Gastrocnemius medialis (tissue), 4 donors: Measurements from ENCODE around the gene ZDHHC1. TPM values are rescaled to one million over a fixed set of nuclear protein-coding genes. Genes with fewer than 3 reads are reported as not detected.

ENCODE experiments used
- ATAC-seq, 2 donors: fragments of 150-250 bp; one replicate each; pipeline ENCODE4 v1.9.1; 2016
- DNase-seq, 2 donors: peaks; one replicate each; pipeline ENCODE4 v3.0.0-alpha.2; 2019
- H3K27ac ChIP-seq, 4 donors: fragments of 200-600 bp; sonication (generic); 1 replicate in 1 of 4; 2 replicates in 3 of 4; pipeline ENCODE4 v1.5.1; 2016 to 2018; ENCODE audit warnings: mild to moderate bottlenecking in 2 of 4, moderate library complexity in 1 of 4
- H3K27me3 ChIP-seq, 3 donors: fragments of 200-600 bp; sonication (generic) in 2 of 3; 1 replicate in 1 of 3; 2 replicates in 2 of 3; pipeline versions ENCODE4 v1.5.1 to v1.6.0; 2016 to 2019; ENCODE audit warnings: mild to moderate bottlenecking in 1 of 3, moderate library complexity in 1 of 3
- H3K36me3 ChIP-seq, 2 donors: fragments of 200-600 bp; sonication (generic) in 1 of 2; one replicate each; pipeline ENCODE4 v1.5.1; 2017 to 2018
- H3K4me1 ChIP-seq, 2 donors: fragments of 200-600 bp; sonication (generic) in 1 of 2; one replicate each; pipeline ENCODE4 v1.5.1; 2016 to 2017; ENCODE audit warnings: mild to moderate bottlenecking in 2 of 2
- H3K4me3 ChIP-seq, 4 donors: fragments of 200-600 bp; sonication (generic) in 3 of 4; 1 replicate in 1 of 4; 2 replicates in 3 of 4; pipeline ENCODE4 v1.5.1; 2016 to 2019; ENCODE audit warnings: mild to moderate bottlenecking in 2 of 4
- H3K9me3 ChIP-seq, 3 donors: fragments of 200-600 bp; sonication (generic) in 2 of 3; 1 replicate in 1 of 3; 2 replicates in 2 of 3; pipeline ENCODE4 v1.5.1; 2016 to 2019
- POLR2A ChIP-seq, 2 donors: fragments of 450-650 bp; IDR thresholded peaks; one replicate each; pipeline ENCODE4 v1.6.1; 2017; ENCODE audit warnings: antibody characterized with exemption in 2 of 2, mild to moderate bottlenecking in 2 of 2, moderate library complexity in 2 of 2
- in situ Hi-C, 4 donors: fragments of 200-750 bp; cut with MboI; loops; one replicate each; pipeline versions ENCODE4 v1.15.0 to v1.8.0; 2017; ENCODE audit warnings: low sequenced_read_pairs in 4 of 4
- intact Hi-C: fragments of 100-400 bp; cut with DNase I; formaldehyde crosslinking; loops from one replicate; pipeline ENCODE4 v1.15.1; 2023; ENCODE audit warnings: low total_unique reads
- total RNA-seq, 4 donors: library from RNA; depleted of rRNA; stranded (reverse); fragments of >200 nt; gene quantifications; one replicate each; pipeline versions ENCODE4 v1.1.0 to v1.2.3, GENCODE V29; 2016
- TF ChIP-seq, protein P1 (sequence below), 5 experiments: fragments of 450-650 bp in 3 of 5; fragments of 200-600 bp in 2 of 5; sonication (generic) in 2 of 5; IDR thresholded peaks in 4 of 5; conservative IDR thresholded peaks in 1 of 5; 1 replicate in 4 of 5; 2 replicates in 1 of 5; pipeline ENCODE4 v1.5.1; 2016 to 2019; ENCODE audit warnings: antibody characterized with exemption in 5 of 5, mild to moderate bottlenecking in 3 of 5, moderate library complexity in 3 of 5

The ZDHHC1 gene
- total RNA-seq, 4 donors from 2014 or later: 4.4 to 11.0 (median 8.9) TPM

DNA sequence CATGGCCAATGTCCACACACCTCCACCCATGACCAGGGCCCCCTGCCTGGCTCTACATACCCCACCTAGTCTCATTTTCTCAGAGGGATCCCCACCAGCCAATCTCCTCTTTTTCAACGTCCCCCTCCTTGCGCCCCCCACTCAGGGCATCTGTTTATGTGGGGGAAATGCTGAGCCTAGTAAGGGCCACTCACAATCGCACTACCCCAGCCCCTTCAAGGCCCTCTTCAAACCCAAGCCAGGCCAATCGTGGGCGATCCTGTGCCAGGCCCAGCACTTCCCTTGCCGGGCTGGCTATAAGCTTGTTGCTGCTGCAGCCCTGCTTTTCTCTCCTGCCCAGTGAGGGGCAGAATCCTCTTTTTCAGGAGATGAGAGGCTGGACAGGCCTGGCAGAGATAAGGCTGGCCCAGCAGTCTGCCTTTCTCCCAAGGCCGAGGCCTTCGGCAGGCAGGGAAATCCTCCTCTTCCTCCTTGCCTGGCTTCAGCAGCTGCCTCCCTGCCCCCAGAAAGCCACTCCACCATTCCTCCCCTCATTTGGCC is 30.8 kb upstream of the ZDHHC1 start:
- in situ Hi-C loops: no loop called here
- no peak overlapping the region for H3K27ac ChIP-seq
- no peak for TF ChIP-seq POLR2A (IDR thresholded peaks at IDR 0.05)
- TF ChIP-seq, protein P1, sequence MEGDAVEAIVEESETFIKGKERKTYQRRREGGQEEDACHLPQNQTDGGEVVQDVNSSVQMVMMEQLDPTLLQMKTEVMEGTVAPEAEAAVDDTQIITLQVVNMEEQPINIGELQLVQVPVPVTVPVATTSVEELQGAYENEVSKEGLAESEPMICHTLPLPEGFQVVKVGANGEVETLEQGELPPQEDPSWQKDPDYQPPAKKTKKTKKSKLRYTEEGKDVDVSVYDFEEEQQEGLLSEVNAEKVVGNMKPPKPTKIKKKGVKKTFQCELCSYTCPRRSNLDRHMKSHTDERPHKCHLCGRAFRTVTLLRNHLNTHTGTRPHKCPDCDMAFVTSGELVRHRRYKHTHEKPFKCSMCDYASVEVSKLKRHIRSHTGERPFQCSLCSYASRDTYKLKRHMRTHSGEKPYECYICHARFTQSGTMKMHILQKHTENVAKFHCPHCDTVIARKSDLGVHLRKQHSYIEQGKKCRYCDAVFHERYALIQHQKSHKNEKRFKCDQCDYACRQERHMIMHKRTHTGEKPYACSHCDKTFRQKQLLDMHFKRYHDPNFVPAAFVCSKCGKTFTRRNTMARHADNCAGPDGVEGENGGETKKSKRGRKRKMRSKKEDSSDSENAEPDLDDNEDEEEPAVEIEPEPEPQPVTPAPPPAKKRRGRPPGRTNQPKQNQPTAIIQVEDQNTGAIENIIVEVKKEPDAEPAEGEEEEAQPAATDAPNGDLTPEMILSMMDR (IDR thresholded peaks at IDR 0.05 in 4 of 5, conservative IDR thresholded peaks at IDR 0.05 in 1 of 5): no peak

DNA sequence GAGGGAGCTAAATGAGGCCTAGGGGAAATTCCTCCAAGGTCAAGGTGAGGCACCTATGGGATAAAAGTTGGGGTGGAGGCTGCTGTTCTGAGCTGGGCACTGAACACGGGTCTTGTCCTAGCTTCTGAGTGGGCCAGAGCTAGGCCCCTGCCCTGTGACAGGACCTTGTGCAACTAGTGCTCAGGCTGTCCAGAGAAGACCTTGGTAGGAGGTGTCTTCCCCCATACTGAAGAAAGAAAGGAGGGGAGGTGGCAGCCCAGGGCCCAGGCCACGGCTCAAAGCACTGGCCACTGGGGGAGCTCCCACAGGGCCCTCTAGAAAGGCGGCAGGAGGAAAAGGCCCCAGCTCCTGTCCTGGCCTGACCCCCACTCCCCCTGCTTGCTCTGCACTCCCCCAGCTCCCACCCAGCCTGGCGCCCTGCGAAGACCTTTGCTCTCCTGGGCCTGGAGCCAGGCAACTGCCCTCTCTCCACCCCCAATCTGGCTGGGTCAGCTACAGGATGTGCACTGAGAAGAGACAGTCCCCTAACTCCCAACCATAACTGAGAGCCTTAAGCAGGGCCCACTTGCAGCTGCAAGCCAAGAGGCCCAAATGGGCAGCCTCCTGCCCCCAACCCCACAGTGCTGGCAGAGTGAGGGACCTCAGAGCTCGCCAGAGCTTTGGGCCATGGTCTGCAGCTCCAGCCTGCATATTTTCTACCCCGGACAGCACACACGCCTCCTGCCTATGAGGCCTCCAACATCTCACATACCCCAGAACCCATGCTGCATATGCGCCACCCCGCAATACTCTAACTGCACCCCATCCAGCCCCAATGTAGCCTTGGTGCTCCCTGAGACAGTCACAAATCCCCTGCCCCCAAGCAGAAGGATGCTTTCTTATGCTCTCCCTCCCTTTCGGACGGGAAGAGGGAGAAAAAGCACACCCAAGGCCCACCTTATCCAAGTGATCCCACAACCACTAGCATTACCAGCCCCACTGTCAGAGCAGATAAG is 29.9 kb upstream of the ZDHHC1 start:
- intact Hi-C loops (loop anchor here (2.0 kb wide), 1 partner anchor 15 kb away; the partner anchor contains the start of gene HSD11B2), in situ Hi-C loops (no loop called here)
- Histone ChIP-seq H3K4me1 (peaks cover 95 to 100% of the 10 kb centered on the region in 2 donors), H3K4me3 (no peak overlapping the region), H3K27ac (peak overlapping the region in 2 of 4 donors; percentile 2 to 19), H3K36me3 (peaks cover 0 to 3% of the 10 kb centered on the region in 2 donors), H3K27me3 (no peaks in the 10 kb centered on the region), H3K9me3 (no peaks in the 10 kb centered on the region)
- DNase-seq (no peak), ATAC-seq (no peak)
- TF ChIP-seq, protein P1 (IDR thresholded peaks at IDR 0.05 in 4 of 5, conservative IDR thresholded peaks at IDR 0.05 in 1 of 5): no peak
- TF ChIP-seq POLR2A (IDR thresholded peaks at IDR 0.05): no peak

More for the DNA sequence above, 30.8 kb upstream of the ZDHHC1 start:
- ATAC-seq (no peak), DNase-seq (no peak)
- Histone ChIP-seq H3K36me3 (peaks cover 0 to 3% of the 10 kb centered on the region in 2 donors), H3K4me3 (no peak overlapping the region), H3K27me3 (no peaks in the 10 kb centered on the region), H3K4me1 (peaks cover 95 to 100% of the 10 kb centered on the region in 2 donors), H3K9me3 (no peaks in the 10 kb centered on the region)
- intact Hi-C loops: no loop called here

DNA sequence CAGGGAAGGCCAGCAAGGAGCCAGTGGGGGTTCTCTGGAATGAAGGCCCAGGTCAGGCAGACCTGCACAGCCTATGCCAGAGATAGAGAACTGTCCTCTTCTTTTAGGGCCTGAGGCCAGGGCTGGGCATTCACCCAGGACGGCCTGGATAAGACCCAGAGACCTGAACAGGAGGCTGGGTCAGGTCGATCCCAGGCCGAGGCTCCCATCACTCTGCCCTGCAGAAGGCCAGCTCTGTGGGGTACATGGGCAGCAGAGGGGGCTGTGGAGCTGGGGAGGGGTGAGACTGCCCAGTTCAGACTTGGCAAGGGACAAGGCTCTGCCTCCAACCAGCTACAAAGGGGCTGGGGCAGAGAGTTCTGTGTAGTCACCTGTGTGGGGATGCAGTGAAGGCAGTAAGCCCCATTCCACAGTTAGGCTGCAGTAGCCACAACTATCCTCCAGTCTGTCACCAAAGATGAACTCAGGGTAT is 29.2 kb upstream of the ZDHHC1 start:
- DNase-seq: peak in 1 of 2 donors; percentile 79
- no peak for TF ChIP-seq POLR2A (IDR thresholded peaks at IDR 0.05)
- TF ChIP-seq, protein P1 (IDR thresholded peaks at IDR 0.05 in 4 of 5, conservative IDR thresholded peaks at IDR 0.05 in 1 of 5): peak in 1 of 5 experiments; percentile 20
- H3K4me3 ChIP-seq: no peak overlapping the region
- H3K27ac ChIP-seq: peak overlapping the region in 1 of 4 donors; percentile 2
- H3K4me1 ChIP-seq: peaks cover 89 to 97% of the 10 kb centered on the region in 2 donors
- no peaks in the 10 kb centered on the region for H3K27me3 ChIP-seq
- intact Hi-C loops: loop anchor here (2.0 kb wide), 1 partner anchor 15 kb away; the partner anchor contains the start of gene HSD11B2
- in situ Hi-C loops: no loop called here
- ATAC-seq: peak in 1 of 2 donors; percentile 50
- H3K9me3 ChIP-seq: no peaks in the 10 kb centered on the region
- H3K36me3 ChIP-seq: peaks cover 0 to 3% of the 10 kb centered on the region in 2 donors

DNA sequence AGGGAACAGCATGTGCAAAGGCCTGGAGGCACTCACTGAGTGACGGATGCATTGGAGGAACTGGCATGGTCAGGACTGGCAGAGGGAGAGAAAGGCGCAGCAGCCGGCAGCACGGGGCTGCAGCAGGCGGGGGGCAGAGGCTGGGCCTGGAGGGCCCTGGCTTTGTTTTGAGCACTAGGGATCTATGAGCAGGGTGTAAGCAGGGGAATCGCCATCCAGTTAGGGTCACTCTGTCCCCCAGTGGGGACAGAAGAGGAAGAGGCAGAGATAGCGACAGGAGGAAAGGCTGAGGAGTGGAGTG is 28.8 kb upstream of the ZDHHC1 start:
- TF ChIP-seq, protein P1 (IDR thresholded peaks at IDR 0.05 in 4 of 5, conservative IDR thresholded peaks at IDR 0.05 in 1 of 5): no peak
- TF ChIP-seq POLR2A (IDR thresholded peaks at IDR 0.05): no peak
- Histone ChIP-seq H3K4me3 (no peak overlapping the region), H3K36me3 (peaks cover 0 to 3% of the 10 kb centered on the region in 2 donors), H3K9me3 (no peaks in the 10 kb centered on the region), H3K4me1 (peaks cover 85 to 93% of the 10 kb centered on the region in 2 donors), H3K27ac (peak overlapping the region in 1 of 4 donors; percentile 2), H3K27me3 (no peaks in the 10 kb centered on the region)
- no peak for DNase-seq
- ATAC-seq: no peak
- in situ Hi-C loops (no loop called here), intact Hi-C loops (loop anchor here (2.0 kb wide), 1 partner anchor 14 kb away; the partner anchor contains the start of gene HSD11B2)
